ENCODE results near the gene TRABD2A.
A peak's percentile ranks its signal among the peaks of the same experiment; 100 is the strongest.

- peak; percentile 89 for TF ChIP-seq CTCF (IDR thresholded peaks at IDR 0.05; ENCODE audit: borderline replicate concordance, extremely low read depth, low read length, poor library complexity, severe bottlenecking)
- no peak for TF ChIP-seq EZH2 (IDR thresholded peaks at IDR 0.05; ENCODE audit: borderline replicate concordance, low read depth, low read length, severe bottlenecking)
Measured at GRCh38 chr2:84925724-84926376, 45.0 kb upstream of the TRABD2A start.

All from DND-41 (cell line).